ENCODE data around the gene TBC1D22A.

TBC1D22A gene

GRCh38 chr22:46994265-46994664 lies 231.8 kb downstream of the TBC1D22A start:
- Histone ChIP-seq H3K27ac (ENCODE audit: poor library complexity, severe bottlenecking) (no peak overlapping the region), H3K36me3 (ENCODE audit: low read depth) (no peaks in the 10 kb centered on the region)
- ATAC-seq (ENCODE audit: low read depth), result no peak

GRCh38 chr22:46994983-46995382 lies 232.5 kb downstream of the TBC1D22A start:
- Histone ChIP-seq H3K9me3 (ENCODE audit: severe bottlenecking) (no peaks in the 10 kb centered on the region), H3K4me1 (ENCODE audit: insufficient read depth, poor library complexity, severe bottlenecking) (no peaks in the 10 kb centered on the region), H3K36me3 (ENCODE audit: low read depth) (no peaks in the 10 kb centered on the region), H3K27me3 (ENCODE audit: insufficient read depth, poor library complexity, severe bottlenecking) (no peaks in the 10 kb centered on the region), H3K4me3 (ENCODE audit: severe bottlenecking) (no peak overlapping the region), H3K27ac (ENCODE audit: poor library complexity, severe bottlenecking) (no peak overlapping the region)
- DNase-seq (ENCODE audit: low spot score) (no peak), ATAC-seq (ENCODE audit: low read depth) (no peak)
- TF ChIP-seq CTCF (IDR thresholded peaks at IDR 0.05; ENCODE audit: poor library complexity, severe bottlenecking), result no peak

More at GRCh38 chr22:46994265-46994664, 231.8 kb downstream of the TBC1D22A start:
- no peak for TF ChIP-seq CTCF (IDR thresholded peaks at IDR 0.05; ENCODE audit: poor library complexity, severe bottlenecking)
- Histone ChIP-seq H3K4me1 (ENCODE audit: insufficient read depth, poor library complexity, severe bottlenecking) (no peaks in the 10 kb centered on the region), H3K9me3 (ENCODE audit: severe bottlenecking) (no peaks in the 10 kb centered on the region), H3K27me3 (ENCODE audit: insufficient read depth, poor library complexity, severe bottlenecking) (no peaks in the 10 kb centered on the region), H3K4me3 (ENCODE audit: severe bottlenecking) (no peak overlapping the region)
- DNase-seq (ENCODE audit: low spot score), result no peak

- no peaks in the 10 kb centered on the region for H3K4me1 ChIP-seq (ENCODE audit: insufficient read depth, poor library complexity, severe bottlenecking)
- DNase-seq (ENCODE audit: low spot score), result no peak
- no peaks in the 10 kb centered on the region for H3K27me3 ChIP-seq (ENCODE audit: insufficient read depth, poor library complexity, severe bottlenecking)
- ATAC-seq (ENCODE audit: low read depth), result no peak
- TF ChIP-seq CTCF (IDR thresholded peaks at IDR 0.05; ENCODE audit: poor library complexity, severe bottlenecking), result no peak
- no peaks in the 10 kb centered on the region for H3K36me3 ChIP-seq (ENCODE audit: low read depth)
- H3K9me3 ChIP-seq (ENCODE audit: severe bottlenecking), result no peaks in the 10 kb centered on the region
- no peak overlapping the region for H3K4me3 ChIP-seq (ENCODE audit: severe bottlenecking)
- H3K27ac ChIP-seq (ENCODE audit: poor library complexity, severe bottlenecking), result no peak overlapping the region
These were observed 233.3 kb downstream of the TBC1D22A start for GRCh38 chr22:46995501-46996360.

- H3K4me1 ChIP-seq (ENCODE audit: insufficient read depth, poor library complexity, severe bottlenecking), result no peaks in the 10 kb centered on the region
- H3K4me3 ChIP-seq (ENCODE audit: severe bottlenecking), result no peak overlapping the region
- no peaks in the 10 kb centered on the region for H3K27me3 ChIP-seq (ENCODE audit: insufficient read depth, poor library complexity, severe bottlenecking)
- H3K36me3 ChIP-seq (ENCODE audit: low read depth), result no peaks in the 10 kb centered on the region
- no peaks in the 10 kb centered on the region for H3K9me3 ChIP-seq (ENCODE audit: severe bottlenecking)
- ATAC-seq (ENCODE audit: low read depth) (no peak), DNase-seq (ENCODE audit: low spot score) (no peak)
- no peak overlapping the region for H3K27ac ChIP-seq (ENCODE audit: poor library complexity, severe bottlenecking)
- peak; percentile 14 for TF ChIP-seq CTCF (IDR thresholded peaks at IDR 0.05; ENCODE audit: poor library complexity, severe bottlenecking)
These were observed 234.3 kb downstream of the TBC1D22A start for GRCh38 chr22:46996595-46997310.

Measured in RWPE2 (cell line).